ENCODE measurements around the gene PSMC3.

The PSMC3 gene

GRCh38 chr11:47453365-47453764 is 27.1 kb upstream of the PSMC3 start:
- no peak for DNase-seq (ENCODE audit: extremely low spot score)
- no peak for TF ChIP-seq HDGF (IDR thresholded peaks at IDR 0.05; ENCODE audit: borderline replicate concordance)
- no peak for TF ChIP-seq FOXA1 (IDR thresholded peaks at IDR 0.05)
- TF ChIP-seq FOXK2 (IDR thresholded peaks at IDR 0.05), result no peak
- no peak for TF ChIP-seq SUZ12 (IDR thresholded peaks at IDR 0.05)
- no peak for TF ChIP-seq TARDBP (IDR thresholded peaks at IDR 0.05)
- TF ChIP-seq L3MBTL2 (conservative IDR thresholded peaks at IDR 0.05), result no peak
- no peak for TF ChIP-seq FOXM1 (IDR thresholded peaks at IDR 0.05; ENCODE audit: borderline replicate concordance)
- no peak for TF ChIP-seq CTBP1 (IDR thresholded peaks at IDR 0.05; ENCODE audit: borderline replicate concordance)
- no peak for TF ChIP-seq SP1 (IDR thresholded peaks at IDR 0.05)
- TF ChIP-seq LEF1 (IDR thresholded peaks at IDR 0.05; ENCODE audit: borderline replicate concordance), result no peak
- TF ChIP-seq ARNT (IDR thresholded peaks at IDR 0.05), result no peak
- ChIA-PET POLR2A (no interaction called here), CTCF (interaction anchor here (1.0 to 1.6 kb wide), 2 partner anchors 98 to 100 kb away, joined by 3 read pairs; partner anchors contain the start of gene CELF1)

GRCh38 chr11:47451990-47452389 is 25.8 kb upstream of the PSMC3 start:
- ChIA-PET CTCF (interaction anchor here (1.1 kb wide), 1 partner anchor 60 kb away, joined by 3 read pairs; no protein-coding TSS in a partner anchor), POLR2A (no interaction called here)
- TF ChIP-seq L3MBTL2 (conservative IDR thresholded peaks at IDR 0.05), result no peak
- TF ChIP-seq ZNF384 (IDR thresholded peaks at IDR 0.05), result no peak
- no peak for TF ChIP-seq LEF1 (IDR thresholded peaks at IDR 0.05; ENCODE audit: borderline replicate concordance)
- TF ChIP-seq HDGF (IDR thresholded peaks at IDR 0.05; ENCODE audit: borderline replicate concordance), result no peak
- TF ChIP-seq ARNT (IDR thresholded peaks at IDR 0.05), result no peak
- no peak for TF ChIP-seq NFRKB (IDR thresholded peaks at IDR 0.05)
- no peak for TF ChIP-seq BHLHE40 (IDR thresholded peaks at IDR 0.05; ENCODE audit: borderline replicate concordance)
- TF ChIP-seq FOXM1 (IDR thresholded peaks at IDR 0.05; ENCODE audit: borderline replicate concordance), result no peak
- TF ChIP-seq ELF4 (IDR thresholded peaks at IDR 0.05), result no peak
- no peak for TF ChIP-seq CTBP1 (IDR thresholded peaks at IDR 0.05; ENCODE audit: borderline replicate concordance)
- no peak for TF ChIP-seq PKNOX1 (IDR thresholded peaks at IDR 0.05)
- TF ChIP-seq FOXA1 (IDR thresholded peaks at IDR 0.05), result no peak
- TF ChIP-seq SP1 (IDR thresholded peaks at IDR 0.05), result no peak
- no peak for TF ChIP-seq SUZ12 (IDR thresholded peaks at IDR 0.05)
- TF ChIP-seq FOXK2 (IDR thresholded peaks at IDR 0.05), result no peak
- TF ChIP-seq TARDBP (IDR thresholded peaks at IDR 0.05), result no peak

DNA sequence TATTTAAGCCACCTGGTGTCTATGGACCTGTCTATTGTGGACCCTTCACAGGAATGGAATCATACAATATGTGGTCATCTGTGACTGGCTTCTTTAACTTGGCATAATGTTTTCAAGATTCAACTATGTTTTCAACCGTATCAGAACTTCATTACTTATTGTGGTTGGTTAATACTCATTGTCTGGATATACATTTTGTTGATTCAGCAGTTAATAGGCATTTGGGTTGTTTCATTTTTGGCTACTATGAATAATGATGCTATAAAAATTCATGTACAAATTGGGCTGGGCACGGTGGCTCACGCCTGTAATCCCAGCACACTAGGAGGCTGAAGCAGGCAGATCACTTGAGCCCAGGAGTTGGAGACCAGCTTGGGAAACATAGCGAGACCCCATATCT is 25.2 kb upstream of the PSMC3 start:
- POLR2A ChIA-PET, result no interaction called here
- TF ChIP-seq HDGF (IDR thresholded peaks at IDR 0.05; ENCODE audit: borderline replicate concordance) (no peak), SP1 (IDR thresholded peaks at IDR 0.05) (no peak), ZNF384 (IDR thresholded peaks at IDR 0.05) (no peak), CTBP1 (IDR thresholded peaks at IDR 0.05; ENCODE audit: borderline replicate concordance) (no peak)
- DNase-seq (ENCODE audit: extremely low spot score), result no peak
- CTCF ChIA-PET, result interaction anchor here (1.1 kb wide), 1 partner anchor 59 kb away, joined by 3 read pairs; no protein-coding TSS in a partner anchor

More at GRCh38 chr11:47451990-47452389, 25.8 kb upstream of the PSMC3 start:
- DNase-seq (ENCODE audit: extremely low spot score), result no peak

DNA sequence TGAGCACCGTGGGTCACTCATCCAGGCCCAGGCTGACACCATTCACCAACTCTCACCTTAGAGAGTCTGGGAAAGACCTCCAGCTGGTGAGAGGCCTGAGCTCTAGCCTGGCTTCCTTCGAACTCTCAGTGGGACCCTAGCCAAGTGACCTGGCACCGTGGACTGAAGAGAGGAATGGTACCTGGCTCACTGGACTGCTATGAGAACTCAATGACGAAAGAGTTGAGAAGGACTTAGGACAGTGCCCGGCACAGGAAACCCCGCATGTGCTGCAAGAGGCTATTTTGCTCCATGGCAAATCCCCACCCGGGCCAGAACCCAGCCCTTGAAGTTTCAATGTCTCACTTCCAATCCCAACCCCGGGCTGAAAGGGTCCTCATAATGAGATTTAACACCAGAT is 23.3 kb upstream of the PSMC3 start:
- CTCF ChIA-PET, result no interaction called here
- no peak for TF ChIP-seq ELF4 (IDR thresholded peaks at IDR 0.05)
- TF ChIP-seq NFRKB (IDR thresholded peaks at IDR 0.05), result no peak
- TF ChIP-seq CTBP1 (IDR thresholded peaks at IDR 0.05; ENCODE audit: borderline replicate concordance), result no peak
- no peak for TF ChIP-seq SP1 (IDR thresholded peaks at IDR 0.05)
- no peak for TF ChIP-seq L3MBTL2 (conservative IDR thresholded peaks at IDR 0.05)
- TF ChIP-seq HDGF (IDR thresholded peaks at IDR 0.05; ENCODE audit: borderline replicate concordance), result no peak
- TF ChIP-seq FOXK2 (IDR thresholded peaks at IDR 0.05), result no peak
- no peak for TF ChIP-seq SUZ12 (IDR thresholded peaks at IDR 0.05)
- no peak for TF ChIP-seq ARNT (IDR thresholded peaks at IDR 0.05)
- no peak for TF ChIP-seq LEF1 (IDR thresholded peaks at IDR 0.05; ENCODE audit: borderline replicate concordance)
- no peak for TF ChIP-seq BHLHE40 (IDR thresholded peaks at IDR 0.05; ENCODE audit: borderline replicate concordance)
- TF ChIP-seq ZNF384 (IDR thresholded peaks at IDR 0.05), result no peak
- TF ChIP-seq TARDBP (IDR thresholded peaks at IDR 0.05), result no peak
- TF ChIP-seq FOXA1 (IDR thresholded peaks at IDR 0.05), result no peak
- no peak for TF ChIP-seq FOXM1 (IDR thresholded peaks at IDR 0.05; ENCODE audit: borderline replicate concordance)
- TF ChIP-seq PKNOX1 (IDR thresholded peaks at IDR 0.05), result no peak
- no peak for DNase-seq (ENCODE audit: extremely low spot score)
- POLR2A ChIA-PET, result no interaction called here

DNA sequence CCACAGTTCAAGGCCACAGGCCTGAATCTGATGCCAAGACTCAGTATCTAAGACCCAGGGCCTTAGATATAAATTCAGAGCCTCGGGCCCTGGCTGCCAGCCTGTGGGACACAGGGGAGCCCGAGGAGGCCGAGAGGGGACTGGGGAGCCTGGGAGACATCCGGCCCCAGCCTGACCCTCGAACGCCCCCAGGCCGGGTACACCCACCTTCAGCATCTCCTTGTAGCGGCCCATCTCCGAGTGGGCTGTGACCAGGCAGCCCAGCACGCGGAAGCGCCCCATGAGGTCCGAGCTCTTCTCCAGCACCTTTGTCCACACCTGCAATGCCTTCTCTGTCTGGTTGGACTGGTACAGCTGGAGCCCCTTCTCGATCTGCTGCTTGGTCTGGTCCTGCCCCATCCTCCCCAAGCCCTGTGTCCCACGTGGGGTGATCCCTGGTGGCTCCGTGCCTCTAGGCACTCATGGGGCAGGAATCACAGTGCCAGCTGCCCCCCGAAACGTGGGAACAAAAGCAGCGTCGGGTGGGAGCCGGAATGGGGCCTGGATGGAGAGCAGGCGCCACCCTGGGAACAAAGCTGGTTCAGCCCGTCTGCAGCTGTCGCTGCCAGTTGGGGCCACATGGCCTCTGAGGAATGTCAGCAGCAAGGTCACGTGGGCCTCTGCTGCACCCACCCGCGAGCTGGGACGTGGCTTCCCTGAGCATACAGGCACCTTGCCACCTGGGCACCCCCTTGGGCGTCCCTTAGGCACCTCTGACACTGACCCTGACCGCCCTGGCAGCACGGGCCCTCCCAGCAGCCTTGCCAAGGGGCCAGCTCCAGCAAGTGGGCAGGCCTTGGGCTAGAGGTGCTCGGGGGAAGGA is 22.6 kb upstream of the PSMC3 start, which contains the start of gene RAPSN:
Gene RAPSN, minus strand, starts transcription at position 571 of the 862 bp plus-strand sequence. Its CDS starts 172 bp downstream, at position 399.
- ChIA-PET POLR2A (no interaction called here), CTCF (no interaction called here)
- DNase-seq (ENCODE audit: extremely low spot score), result no peak
- TF ChIP-seq FOXK2 (IDR thresholded peaks at IDR 0.05), result no peak
- TF ChIP-seq NFRKB (IDR thresholded peaks at IDR 0.05), result no peak
- no peak for TF ChIP-seq SP1 (IDR thresholded peaks at IDR 0.05)
- no peak for TF ChIP-seq L3MBTL2 (conservative IDR thresholded peaks at IDR 0.05)
- TF ChIP-seq HDGF (IDR thresholded peaks at IDR 0.05; ENCODE audit: borderline replicate concordance), result no peak
- TF ChIP-seq ARNT (IDR thresholded peaks at IDR 0.05), result no peak
- no peak for TF ChIP-seq ZNF384 (IDR thresholded peaks at IDR 0.05)
- TF ChIP-seq SUZ12 (IDR thresholded peaks at IDR 0.05), result no peak
- no peak for TF ChIP-seq TARDBP (IDR thresholded peaks at IDR 0.05)
- no peak for TF ChIP-seq FOXM1 (IDR thresholded peaks at IDR 0.05; ENCODE audit: borderline replicate concordance)
- no peak for TF ChIP-seq PKNOX1 (IDR thresholded peaks at IDR 0.05)
- TF ChIP-seq FOXA1 (IDR thresholded peaks at IDR 0.05), result no peak
- TF ChIP-seq ELF4 (IDR thresholded peaks at IDR 0.05), result no peak
- no peak for TF ChIP-seq CTBP1 (IDR thresholded peaks at IDR 0.05; ENCODE audit: borderline replicate concordance)
- TF ChIP-seq BHLHE40 (IDR thresholded peaks at IDR 0.05; ENCODE audit: borderline replicate concordance), result no peak
- no peak for TF ChIP-seq LEF1 (IDR thresholded peaks at IDR 0.05; ENCODE audit: borderline replicate concordance)
